ENCODE measurements around the gene SRRM2. TPM values are rescaled to one million over a fixed set of nuclear protein-coding genes. Genes with fewer than 3 reads are reported as not detected.
A peak's percentile ranks its signal among the peaks of the same experiment; 100 is the strongest.

SRRM2 gene
- total RNA-seq, 1 donor from 2014 or later: 251 TPM

DNA sequence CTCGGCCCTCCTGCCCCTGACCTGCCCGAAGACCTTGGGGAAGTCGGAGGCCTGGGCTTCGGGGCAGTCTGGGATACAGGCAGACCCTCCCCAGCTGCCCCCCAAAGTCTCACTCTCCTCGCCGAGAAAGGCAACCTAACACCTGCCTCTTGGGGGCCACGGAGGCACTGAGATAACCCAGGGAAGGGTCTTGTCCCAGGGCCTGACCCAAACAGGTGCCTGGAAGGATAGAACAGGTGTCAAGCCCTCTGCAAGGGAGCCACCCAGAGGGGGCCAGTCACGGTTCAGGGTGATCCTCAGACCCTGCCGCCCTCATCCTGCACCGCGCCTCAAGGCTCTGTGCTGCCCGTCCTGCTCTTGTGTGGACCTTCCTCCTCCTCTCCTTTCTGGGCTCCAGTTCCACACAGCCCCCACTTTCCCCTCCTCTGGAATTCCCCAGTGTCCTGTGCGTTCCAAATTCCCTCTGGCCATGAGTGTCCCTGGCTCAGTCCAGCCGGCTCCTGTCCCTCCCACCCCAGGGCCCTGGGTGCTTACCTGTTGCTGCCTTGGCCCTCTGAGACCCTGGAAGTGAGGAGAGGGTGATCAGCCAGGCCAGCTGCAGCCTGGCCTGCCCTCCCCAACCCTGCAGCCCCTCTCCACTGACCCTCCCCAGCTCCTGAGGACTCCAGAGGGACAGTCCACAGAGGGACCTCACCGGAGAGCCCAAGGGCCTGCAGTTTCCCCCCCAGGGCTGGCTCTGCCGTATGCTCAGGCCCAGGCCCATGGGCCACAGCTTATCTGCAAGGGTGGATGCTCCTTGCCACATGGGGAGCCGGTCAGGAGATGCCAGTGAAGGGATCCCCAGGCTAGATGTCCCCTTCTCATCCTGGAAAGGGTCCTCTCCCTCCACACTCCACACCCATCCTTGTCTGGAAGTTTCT lies 36.2 kb upstream of the SRRM2 start:
- no peak for DNase-seq
- Histone ChIP-seq H3K27me3 (ENCODE audit: low read depth) (no peaks in the 10 kb centered on the region), H3K27ac (replicated peaks) (no peak overlapping the region), H3K4me3 (peak overlapping the region; percentile 4), H3K36me3 (no peaks in the 10 kb centered on the region), H3K4me1 (peaks cover 31% of the 10 kb centered on the region), H3K9me3 (replicated peaks) (no peaks in the 10 kb centered on the region)
- intact Hi-C loops (cut with micrococcal nuclease): no loop called here
- TF ChIP-seq, protein P1, sequence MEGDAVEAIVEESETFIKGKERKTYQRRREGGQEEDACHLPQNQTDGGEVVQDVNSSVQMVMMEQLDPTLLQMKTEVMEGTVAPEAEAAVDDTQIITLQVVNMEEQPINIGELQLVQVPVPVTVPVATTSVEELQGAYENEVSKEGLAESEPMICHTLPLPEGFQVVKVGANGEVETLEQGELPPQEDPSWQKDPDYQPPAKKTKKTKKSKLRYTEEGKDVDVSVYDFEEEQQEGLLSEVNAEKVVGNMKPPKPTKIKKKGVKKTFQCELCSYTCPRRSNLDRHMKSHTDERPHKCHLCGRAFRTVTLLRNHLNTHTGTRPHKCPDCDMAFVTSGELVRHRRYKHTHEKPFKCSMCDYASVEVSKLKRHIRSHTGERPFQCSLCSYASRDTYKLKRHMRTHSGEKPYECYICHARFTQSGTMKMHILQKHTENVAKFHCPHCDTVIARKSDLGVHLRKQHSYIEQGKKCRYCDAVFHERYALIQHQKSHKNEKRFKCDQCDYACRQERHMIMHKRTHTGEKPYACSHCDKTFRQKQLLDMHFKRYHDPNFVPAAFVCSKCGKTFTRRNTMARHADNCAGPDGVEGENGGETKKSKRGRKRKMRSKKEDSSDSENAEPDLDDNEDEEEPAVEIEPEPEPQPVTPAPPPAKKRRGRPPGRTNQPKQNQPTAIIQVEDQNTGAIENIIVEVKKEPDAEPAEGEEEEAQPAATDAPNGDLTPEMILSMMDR (IDR thresholded peaks at IDR 0.05; ENCODE audit: borderline replicate concordance): no peak

DNA sequence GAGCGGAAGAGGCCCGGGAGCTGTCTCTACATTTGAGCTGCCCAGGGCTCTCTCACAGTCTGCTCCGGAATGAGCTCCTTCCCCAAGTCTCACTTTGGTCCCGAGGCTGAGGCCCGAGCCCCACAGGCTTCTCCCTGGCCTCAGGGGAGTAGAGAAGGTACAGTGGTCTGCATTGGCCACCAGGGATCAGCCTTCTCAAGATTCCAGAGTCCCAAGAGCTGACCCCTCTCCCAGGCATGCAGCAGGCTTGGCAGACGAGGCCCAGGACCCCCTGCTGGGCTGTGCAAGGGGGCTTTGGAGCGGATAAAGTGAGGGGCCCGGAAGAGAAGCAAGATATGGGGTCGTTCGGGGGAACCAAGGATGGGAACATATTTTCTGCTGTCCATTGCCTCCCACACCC lies 35.5 kb upstream of the SRRM2 start:
- Histone ChIP-seq H3K4me3 (no peak overlapping the region), H3K36me3 (no peaks in the 10 kb centered on the region), H3K27me3 (ENCODE audit: low read depth) (no peaks in the 10 kb centered on the region), H3K9me3 (replicated peaks) (no peaks in the 10 kb centered on the region), H3K27ac (replicated peaks) (no peak overlapping the region), H3K4me1 (peaks cover 37% of the 10 kb centered on the region)
- intact Hi-C loops (cut with micrococcal nuclease): no loop called here
- no peak for DNase-seq
- TF ChIP-seq, protein P1 (IDR thresholded peaks at IDR 0.05; ENCODE audit: borderline replicate concordance): no peak

DNA sequence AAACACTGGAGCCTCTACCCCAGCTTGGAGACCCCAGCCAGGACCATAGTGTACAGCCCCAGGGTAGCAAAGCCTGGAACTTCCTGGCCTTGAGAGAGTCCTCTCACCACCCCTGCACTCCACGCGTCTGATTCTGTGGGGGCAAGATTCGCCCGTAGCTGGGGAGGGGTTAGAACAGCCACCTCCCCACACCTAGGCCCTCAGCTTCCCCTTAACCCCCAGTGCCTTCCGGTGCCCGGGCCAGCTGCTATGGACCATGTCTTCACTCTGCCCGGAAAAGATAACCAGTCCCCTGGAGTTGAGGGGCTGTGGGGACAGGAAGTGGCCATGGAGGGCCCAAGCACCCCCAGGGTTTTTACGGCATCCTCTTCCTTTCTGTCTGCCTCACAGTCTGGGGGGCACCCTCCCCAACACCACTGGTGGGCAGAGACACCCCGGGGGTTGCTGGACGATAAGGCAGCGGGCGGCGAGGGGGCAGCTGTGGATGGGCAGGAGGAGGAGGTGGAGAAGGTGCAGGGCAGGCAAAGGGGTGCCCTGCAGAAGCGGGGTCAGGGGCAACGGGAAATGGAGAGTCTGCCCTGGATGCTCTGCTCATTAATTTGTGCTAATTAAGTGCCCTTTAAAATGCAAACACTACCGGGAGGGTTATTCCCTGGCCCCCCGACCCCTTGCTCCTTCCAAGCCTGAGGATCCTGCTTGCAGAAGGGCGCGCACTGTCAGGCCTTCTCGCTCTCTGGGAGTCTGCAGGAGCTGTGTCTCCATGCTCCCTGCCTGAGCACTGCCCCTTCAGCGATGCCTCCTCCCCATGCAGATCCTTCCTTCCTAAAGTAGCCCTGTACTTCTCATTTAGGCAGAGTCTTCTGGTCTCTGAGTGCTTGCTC lies 34.8 kb upstream of the SRRM2 start:
- Histone ChIP-seq H3K27me3 (ENCODE audit: low read depth) (no peaks in the 10 kb centered on the region), H3K9me3 (replicated peaks) (no peaks in the 10 kb centered on the region), H3K27ac (replicated peaks) (no peak overlapping the region), H3K36me3 (no peaks in the 10 kb centered on the region), H3K4me1 (peaks cover 37% of the 10 kb centered on the region), H3K4me3 (no peak overlapping the region)
- DNase-seq: no peak
- TF ChIP-seq, protein P1 (IDR thresholded peaks at IDR 0.05; ENCODE audit: borderline replicate concordance): no peak
- intact Hi-C loops (cut with micrococcal nuclease): no loop called here

DNA sequence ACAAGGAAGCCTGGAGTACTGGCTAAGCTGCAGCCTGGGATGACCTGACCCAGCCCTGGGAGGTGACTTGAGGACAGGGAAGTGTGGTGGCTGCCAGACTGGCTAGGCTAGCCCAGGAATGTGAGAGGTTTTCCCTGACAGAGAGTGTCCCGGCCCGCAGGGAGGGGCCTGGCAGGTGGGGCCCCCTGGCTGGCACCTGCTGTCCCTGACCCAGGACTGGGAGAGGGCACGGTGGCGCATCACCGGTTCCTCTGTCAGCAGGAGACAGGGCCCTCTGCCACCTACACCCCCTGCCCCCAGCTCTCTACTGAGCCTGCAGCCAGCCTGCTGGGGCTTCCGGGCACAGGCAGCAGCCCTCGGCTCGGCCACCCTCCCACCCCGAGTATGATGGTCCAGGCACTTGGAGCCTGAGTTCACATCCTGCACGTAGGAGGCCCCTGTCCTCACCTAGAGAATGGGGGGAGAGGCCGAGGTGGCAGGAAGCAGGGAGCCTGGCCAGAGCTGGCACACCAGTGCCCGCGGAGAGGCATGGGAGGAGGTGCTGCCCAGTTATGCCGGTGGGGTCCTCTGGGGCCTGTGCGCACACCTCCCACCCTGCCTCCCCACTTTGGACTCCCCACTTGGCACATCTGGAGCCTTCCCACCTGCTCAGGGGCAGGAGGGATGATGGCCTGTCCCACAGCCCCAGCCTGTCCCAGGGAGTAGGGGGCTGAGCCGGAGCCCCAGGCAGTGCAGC lies 32.9 kb upstream of the SRRM2 start:
- Histone ChIP-seq H3K27me3 (ENCODE audit: low read depth) (peaks cover 7% of the 10 kb centered on the region), H3K4me1 (peaks cover 37% of the 10 kb centered on the region), H3K36me3 (no peaks in the 10 kb centered on the region), H3K27ac (replicated peaks) (no peak overlapping the region), H3K9me3 (replicated peaks) (no peaks in the 10 kb centered on the region), H3K4me3 (no peak overlapping the region)
- TF ChIP-seq, protein P1 (IDR thresholded peaks at IDR 0.05; ENCODE audit: borderline replicate concordance): no peak
- intact Hi-C loops (cut with micrococcal nuclease): no loop called here
- peak; percentile 33 for DNase-seq

DNA sequence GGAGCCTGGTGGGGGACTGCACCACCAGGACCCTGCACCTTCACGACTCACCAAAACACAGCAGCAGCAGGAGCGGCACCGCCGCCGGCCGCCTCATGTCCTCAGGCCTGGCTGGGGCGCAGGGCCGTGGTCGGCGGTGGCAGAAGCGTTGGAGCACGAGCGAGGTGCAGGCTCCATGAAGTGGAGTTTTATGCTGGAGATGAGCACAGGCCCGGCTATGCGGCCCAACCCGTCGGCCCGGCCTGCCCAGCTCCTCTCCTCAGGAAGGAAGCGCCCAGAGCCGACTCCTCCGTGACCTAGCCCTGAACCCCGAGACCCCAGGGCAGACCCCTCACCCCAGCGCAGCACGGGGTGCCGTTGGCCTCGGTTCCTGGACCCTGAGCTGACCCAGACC lies 32.4 kb upstream of the SRRM2 start, which contains the start of gene PRSS27:
PRSS27 (minus strand) TSS at position 161 of the 394 bp plus-strand sequence; CDS start at position 97, 64 bp downstream.
- no peak for DNase-seq
- Histone ChIP-seq H3K36me3 (no peaks in the 10 kb centered on the region), H3K4me3 (peak within 1 kb of the TSS; percentile 74), H3K27me3 (ENCODE audit: low read depth) (peaks cover 12% of the 10 kb centered on the region), H3K4me1 (peaks cover 37% of the 10 kb centered on the region), H3K9me3 (replicated peaks) (no peaks in the 10 kb centered on the region), H3K27ac (replicated peaks) (peak within 1 kb of the TSS; percentile 85)
- TF ChIP-seq, protein P1 (IDR thresholded peaks at IDR 0.05; ENCODE audit: borderline replicate concordance): no peak
- intact Hi-C loops (cut with micrococcal nuclease): no loop called here
